OCI-M2 (cell line): ENCODE measurements around the gene ODAD4.

ENCODE experiments used
- DNase-seq: peaks from one replicate; lab custom pipeline; 2025; ENCODE audit not compliant: unreplicated experiment; lab: John Stamatoyannopoulos, UW

The ODAD4 gene

DNA sequence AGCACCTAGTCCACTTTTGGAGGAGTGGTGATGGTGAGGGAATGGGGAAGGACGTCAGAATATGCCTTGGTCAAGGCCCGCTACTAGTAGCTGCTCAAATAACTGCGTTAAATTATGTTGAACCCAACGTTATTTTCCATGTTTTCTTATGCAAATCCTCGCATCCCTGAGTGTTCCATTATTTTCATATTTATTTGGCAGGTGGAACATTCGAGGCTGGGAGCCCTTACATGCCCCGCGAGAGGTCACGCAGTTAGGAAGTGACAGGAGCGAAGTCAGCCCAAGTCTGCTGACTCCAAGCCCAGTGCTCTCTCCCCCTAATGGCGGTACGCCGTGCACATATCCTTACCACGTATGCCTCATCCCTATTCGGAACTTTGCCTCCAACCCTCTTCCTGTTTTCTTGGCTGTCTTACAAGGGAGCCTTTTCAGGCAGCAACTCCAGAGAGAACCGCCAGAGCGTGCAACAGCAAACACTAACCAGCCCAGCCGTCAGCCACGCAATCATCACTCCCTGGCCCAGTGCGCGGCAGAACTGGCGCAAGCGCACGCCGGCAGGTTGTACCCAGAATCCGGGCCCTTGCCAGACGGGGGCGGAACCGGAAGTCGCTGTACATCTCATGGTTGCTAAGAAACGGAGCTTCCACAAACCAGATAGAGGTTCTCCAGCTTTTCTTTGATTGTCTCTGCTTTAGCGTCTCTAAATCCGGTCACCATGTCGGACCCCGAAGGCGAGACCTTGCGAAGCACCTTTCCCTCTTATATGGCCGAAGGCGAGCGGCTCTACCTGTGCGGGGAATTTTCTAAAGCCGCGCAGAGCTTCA is at the start of gene ODAD4:
TSS of gene ODAD4 (plus strand) at position 609 of the 824 bp plus-strand sequence. CDS start at position 716, 107 bp downstream.
- peak; percentile 81 for DNase-seq

DNA sequence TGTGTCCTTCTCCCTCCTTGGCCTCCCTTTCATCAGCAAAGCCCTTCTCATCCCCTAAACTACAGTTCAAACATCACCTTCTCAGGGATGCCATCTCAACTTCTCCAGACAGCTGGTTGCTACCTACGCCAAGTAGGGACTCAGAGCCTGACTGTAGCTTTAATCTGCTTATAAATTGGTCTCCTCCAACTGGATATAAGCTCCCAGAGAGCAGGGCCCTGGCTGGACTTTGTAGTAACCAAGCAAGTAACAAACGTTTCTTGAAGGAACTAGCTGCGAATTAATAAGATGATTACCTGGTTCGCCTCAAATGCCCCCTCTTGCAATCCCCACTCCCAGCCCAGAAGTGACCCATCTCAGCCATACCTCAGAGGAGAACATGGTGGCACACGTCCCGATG is 47.7 kb upstream of the ODAD4 start:
- no peak for DNase-seq

DNA sequence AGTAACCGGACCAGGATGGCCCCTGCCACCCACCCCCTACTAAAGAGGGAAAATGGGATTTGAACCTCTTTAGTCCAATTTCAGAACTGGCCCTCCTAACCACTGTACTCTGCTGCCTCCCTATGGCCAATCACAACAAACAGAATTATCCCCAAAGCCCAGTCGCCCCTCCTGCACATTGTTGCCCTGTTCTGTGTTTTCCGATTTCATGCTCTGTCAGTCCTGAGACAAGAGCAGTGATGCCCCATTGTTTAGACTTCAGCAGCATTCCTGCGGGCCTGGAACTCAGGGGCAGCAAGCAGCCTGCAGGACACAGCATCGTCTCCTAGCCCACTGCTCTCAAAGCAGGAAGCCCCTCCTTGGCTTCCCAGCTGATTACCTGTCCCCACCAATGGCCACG is 44.7 kb upstream of the ODAD4 start:
- DNase-seq: no peak

DNA sequence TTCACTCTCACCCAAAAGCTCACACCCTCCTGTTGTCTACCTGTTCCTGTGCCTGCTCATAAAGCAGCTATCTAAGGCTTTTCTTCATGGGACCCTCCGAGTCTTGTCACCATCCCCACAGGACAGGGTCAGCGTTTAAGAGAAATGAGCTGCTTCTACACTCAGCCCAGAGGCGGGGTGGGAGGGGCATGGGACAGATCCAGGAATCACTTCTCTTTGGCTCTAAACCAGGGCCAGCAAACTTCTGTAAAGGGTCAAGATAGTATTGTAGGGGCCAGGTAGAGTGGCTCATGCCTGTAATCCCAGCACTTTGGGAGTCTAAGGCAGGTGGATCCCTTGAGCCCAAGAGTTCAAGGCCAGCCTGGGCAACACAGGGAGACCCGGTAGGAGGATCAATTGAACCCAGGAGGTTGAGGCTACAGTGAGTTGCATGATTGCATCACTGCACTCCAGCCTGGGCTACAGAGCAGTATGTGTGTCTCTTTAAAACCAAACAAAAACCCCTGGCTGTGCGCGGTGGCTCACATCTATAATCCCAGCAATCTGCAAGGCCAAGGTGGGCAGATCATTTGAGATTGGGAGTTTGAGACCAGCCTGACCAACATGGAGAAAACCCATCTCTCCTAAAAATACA is 42.0 kb upstream of the ODAD4 start:
- no peak for DNase-seq

GRCh38 chr17:41891135-41892020 is 39.0 kb upstream of the ODAD4 start:
- DNase-seq: no peak

DNA sequence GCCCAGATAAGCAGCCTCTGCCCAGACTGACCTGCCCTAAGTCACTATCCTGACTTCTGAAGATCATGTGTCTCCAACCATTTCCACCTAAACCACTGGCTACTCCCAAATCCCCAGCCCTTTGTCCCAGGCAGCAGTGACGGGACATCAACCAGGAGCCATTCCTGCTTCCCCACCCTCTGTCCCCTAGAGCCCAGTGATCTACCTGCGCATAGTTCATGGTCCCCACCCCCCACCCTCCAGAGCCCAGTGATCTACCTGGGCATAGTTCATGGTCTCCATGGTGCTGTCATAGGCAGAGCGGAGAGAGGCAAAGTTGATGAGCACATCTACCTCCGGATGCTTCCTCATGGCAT is 38.4 kb upstream of the ODAD4 start:
- no peak for DNase-seq

DNA sequence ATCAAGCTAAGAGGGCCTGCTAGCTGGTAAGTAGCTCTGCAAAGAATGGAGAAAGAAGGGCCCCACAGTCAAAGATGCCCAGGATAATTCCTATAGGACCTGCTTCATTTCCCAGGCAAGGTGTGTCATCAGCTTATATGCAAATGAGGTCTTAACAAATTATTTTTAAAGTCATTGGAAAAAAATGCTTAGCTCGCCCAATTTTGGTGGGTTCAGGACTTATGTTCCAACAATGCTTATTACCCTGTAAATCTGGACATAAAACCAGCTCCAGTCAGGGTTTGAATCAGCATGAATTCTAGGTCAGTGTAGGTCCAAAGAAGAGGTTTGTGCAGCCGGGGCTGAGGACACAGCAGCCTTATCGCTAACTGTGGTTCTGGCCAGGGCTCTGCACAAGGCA is 37.0 kb upstream of the ODAD4 start:
- DNase-seq: no peak

GRCh38 chr17:41894791-41895331 is 35.6 kb upstream of the ODAD4 start:
- no peak for DNase-seq

- no peak for DNase-seq
Observed at GRCh38 chr17:41895617-41896016, 34.8 kb upstream of the ODAD4 start.

DNA sequence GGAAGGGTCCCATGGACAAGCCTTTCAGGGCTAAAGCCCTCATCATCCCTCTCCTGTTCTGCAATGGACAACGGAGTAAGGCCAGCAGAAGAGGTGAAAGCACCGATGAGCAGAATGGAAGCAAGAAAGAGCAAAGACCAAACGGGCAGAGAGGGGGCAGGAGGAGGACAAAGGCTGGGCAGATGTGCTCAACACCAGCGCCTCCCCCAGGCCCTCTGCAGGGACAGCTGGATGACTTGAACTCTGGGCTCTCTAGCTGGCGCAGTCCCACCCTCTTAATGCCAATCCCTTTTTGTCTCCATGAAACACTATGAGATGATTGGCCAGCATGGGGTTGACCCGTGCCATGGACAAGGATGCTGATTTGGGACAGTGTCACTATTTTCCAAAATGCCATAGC is 33.7 kb upstream of the ODAD4 start:
- DNase-seq: no peak

GRCh38 chr17:41901646-41902045 is 28.8 kb upstream of the ODAD4 start:
- DNase-seq: no peak

DNA sequence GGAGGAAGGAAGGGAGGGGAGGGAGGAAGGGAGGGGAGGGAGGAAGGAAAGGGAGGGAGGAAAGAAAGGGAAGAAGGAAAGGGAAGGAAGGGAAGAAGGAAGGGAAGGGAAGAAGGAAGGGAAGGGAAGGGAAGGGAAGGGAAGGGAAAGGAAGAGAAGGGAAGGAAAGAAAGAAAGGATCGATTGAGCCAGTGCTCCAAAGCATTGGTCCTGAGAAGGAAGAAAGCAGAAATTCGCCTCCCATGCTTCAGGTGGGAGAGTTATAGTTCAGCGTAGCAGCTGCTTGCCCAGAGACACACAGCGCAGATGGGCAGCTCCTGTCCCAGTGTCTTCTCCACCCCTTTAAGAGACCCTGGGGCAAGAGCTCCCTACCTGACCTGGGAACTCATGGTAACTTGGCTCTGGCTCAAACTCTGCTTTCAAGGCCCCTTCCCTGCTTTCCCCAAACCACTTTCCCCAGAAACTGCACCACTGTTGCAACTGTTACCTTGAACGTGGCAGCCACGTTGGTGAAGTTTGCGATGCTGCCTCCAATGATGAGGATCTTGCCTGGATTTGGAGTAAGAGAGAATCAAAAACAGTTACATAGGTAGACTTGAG is 26.1 kb upstream of the ODAD4 start:
- no peak for DNase-seq

DNA sequence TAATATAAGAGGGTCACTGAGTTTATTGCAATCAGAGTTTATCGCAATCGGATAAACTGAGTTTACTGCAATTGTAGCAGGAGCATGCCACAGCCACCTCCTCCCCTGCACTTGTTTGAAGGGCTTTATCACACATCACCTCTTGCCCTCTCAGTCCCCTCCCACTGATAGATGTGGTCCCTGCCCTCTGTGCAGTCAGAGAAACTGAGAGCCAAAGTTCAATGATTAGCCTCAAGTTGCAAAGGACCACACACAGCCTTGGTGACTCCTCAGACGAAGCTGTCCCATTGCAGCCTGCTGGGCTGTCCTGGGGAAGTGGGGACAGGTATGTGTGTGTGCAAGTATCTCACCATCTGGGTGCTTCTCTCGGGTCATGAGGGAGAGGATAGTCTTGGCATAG is 25.2 kb upstream of the ODAD4 start:
- no peak for DNase-seq

GRCh38 chr17:41906465-41907184 is 23.8 kb upstream of the ODAD4 start:
- no peak for DNase-seq

- DNase-seq: no peak
Observed at GRCh38 chr17:41907185-41907556, 23.2 kb upstream of the ODAD4 start.

- DNase-seq: no peak
Observed at GRCh38 chr17:41907633-41908539, 22.5 kb upstream of the ODAD4 start.

DNA sequence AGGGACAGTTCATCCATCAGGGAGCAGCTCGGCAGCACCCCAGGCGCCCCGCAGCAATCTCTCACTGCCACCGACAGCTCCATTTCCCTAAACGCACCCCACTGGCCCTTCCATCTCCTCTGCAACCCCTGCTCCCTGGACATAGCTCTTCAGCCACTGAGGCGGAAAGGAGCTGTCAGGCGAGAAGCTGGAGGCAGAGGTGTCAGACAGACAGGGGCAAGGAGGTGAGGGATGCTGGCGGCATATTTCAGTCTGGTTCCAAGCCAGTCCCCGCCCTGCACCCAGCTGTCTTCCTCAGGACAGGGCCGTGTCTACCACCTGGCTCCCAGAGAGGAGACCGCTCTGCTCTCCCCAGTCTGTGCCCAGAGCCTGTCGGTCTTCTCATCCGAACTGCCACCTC is 21.3 kb upstream of the ODAD4 start:
- no peak for DNase-seq

GRCh38 chr17:41910701-41911391 is 19.6 kb upstream of the ODAD4 start:
- no peak for DNase-seq

DNA sequence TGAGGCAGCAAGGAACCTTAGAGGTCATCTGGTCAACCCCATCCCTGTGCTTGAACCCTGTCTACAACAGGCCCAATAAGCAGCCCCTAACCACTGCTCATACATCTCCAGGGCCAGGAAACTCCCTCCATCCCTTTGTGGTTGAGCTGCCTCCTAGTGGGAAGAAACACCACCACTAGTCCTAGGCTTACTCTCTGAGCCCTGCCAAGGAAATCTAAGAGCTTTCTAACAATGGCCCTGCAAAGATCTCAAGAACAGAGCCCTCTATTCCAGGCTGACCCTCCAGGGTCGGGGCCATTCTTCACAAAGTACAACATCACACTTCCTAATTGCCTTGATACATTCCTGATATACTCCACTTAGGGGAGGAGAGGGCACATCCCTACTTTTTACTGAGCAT is 17.5 kb upstream of the ODAD4 start:
- no peak for DNase-seq
